ENCODE results near the gene STAT5B.

The STAT5B gene

DNA sequence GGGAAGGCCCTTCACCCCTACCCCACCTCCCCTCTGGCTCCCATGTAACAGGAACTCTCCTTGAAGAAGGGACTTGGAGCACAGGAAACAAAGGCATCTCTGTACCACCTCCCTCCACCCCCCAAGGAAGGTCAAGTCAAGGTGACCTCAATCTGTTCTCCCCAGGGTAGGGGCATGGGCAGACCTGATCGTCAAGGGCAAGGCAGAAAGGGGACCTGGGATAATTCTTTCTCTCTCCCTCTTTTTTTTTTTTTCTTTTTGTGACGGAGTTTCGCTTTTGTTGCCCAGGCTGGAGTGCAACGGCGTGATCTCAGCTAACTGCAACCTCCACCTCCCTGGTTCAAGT is 7.8 kb upstream of the STAT5B start:
- DNase-seq, result no peak

DNA sequence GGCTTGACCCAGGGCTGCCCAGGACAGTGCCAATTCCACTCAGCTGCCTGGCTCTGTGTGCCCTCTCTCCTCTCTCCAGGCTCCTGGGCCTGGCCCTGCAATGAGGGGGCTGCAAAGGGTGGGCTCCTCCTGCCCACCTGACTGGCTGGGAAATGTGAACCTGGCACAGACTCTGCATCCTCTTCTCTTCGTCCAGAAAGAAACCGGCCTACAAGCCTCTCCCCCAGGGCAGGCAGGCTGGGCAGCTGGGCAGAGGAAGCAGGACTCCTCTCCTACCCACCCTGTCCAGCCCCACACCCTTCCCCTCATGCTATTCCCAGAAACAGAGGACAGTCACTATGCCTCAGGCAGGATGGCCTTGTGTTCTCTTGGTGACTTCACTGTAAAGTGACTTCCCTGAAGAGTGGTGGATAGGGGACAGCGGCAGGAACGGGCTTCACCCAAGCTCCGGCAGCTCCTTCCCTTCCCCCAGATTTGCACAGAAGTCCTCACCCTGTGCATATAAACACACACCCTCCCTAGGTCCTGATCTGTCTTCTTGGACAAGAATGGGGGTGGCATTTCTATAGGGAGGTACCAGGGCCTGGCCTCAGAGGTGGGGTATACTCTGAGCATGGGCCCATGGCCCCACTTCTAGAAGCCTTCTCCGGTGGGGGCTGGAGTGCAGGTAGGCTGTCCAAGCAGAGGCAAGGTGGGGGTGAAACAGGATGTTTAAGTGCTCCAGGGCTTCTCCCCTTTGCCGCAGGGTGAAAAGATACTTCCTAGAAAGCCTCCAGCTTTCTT is 7.2 kb upstream of the STAT5B start:
- no peak for DNase-seq

DNA sequence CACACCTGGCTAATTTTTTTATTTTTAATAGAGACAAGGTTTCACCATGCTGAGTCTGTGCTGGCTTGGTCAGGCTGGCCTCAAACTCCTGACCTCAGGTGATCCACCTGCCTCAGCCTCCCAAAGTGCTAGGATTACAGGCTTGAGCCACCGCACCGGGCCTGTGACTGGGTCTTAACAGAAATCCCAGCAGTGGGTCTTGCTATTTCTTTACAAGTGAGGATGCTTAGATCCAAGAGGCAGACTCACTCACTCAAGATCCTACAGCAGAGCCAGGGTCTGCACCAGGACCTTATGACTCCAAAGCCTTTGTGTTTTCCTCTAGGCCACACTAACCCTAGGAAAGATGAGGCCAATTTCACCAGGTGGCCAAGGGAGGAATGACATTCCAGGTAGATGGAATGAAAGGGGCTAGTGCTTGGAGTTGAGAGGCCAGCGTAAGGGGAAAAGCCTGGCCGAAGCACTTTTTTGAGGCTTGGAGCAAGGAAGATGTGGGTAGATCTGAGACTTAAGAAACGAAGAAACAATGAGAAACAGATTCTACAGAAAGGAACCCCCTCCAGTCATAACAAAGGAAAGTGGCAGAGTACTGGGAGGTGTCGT is 6.4 kb upstream of the STAT5B start:
- DNase-seq, result no peak

DNA sequence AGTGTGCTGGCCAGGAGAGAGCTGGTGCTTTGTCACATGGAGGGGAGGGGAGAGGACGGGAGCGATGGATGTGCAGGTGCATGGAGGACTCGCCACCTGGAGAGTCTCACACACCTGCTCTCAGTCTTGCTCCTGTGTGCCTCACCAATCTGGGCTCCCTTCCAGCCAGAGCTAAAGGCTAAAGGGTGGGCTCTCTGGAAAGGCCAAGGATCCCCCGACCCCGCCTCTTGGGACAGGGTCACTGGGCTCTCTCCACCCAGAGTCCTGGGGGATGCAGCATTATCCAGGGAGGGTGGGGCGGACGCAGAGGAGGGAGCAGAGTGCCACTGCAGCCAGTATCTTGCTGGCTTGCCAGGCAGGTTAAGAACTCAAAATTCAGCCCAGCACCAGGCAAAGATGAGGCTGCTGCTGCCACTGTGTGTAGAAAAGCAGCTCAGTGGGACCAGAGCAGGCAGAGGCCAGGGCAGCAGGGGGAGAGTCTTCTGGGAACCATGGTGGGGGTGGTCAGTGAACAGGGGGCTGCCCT is 5.4 kb upstream of the STAT5B start:
- DNase-seq, result no peak

DNA sequence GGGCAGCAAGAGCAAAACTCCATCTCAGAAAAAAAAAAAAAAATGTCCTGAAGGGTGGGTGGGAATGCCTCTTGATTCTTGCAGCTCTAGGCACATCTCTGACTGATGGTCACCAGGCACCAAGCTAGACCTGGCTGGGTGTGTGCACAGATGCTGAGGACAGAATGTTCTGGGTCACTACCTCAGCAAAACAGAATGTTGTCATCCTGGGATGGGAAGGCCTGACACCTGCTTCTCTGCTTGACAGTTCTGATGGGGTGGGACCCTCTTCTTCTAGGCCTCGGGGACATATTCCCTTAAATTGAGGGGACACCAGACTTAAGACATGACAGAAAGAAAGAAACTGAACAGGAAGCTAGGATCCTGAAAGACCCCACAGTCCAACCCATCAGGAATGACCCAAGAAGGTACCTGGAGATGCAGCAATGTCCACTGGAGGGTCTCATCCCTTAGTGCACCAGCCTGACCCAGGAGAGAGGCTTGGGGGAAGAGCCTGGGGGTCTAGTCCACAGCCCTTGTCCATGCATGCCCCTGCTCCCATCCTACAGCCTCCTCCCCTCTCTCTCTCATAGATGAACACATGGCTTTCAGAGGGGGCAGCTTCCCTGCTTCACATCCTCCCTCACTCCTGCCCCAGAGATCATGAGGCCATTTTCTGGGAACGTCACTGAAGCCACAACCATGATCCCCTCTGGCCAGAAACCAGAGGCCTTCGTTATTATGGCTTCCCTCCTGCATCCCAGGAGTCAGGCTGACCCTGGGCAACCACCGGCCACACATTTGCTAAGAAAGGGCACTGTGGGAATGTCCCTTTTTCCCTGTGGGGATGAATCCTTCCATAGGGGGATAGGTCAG is 3.8 kb upstream of the STAT5B start:
- no peak for DNase-seq

DNA sequence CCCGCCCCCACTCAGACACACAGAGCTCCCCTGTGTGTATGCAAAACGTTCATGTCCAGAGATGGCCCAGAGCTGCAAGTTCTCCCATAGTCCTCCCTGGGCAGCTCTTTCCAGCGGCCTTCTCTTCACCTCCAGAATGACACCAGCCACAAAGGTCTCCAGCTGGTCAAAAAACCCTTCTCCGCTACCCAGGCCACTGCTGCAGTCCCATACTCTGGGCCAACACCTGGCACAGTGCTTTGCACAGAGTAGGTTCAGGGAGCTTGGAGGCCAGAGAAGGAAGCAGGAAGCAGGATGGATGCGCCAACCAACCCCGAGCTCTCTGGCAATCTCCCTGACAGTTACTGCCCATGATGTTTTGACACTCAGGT is 1.1 kb upstream of the STAT5B start:
- DNase-seq, result peak; percentile 12 to 41

DNA sequence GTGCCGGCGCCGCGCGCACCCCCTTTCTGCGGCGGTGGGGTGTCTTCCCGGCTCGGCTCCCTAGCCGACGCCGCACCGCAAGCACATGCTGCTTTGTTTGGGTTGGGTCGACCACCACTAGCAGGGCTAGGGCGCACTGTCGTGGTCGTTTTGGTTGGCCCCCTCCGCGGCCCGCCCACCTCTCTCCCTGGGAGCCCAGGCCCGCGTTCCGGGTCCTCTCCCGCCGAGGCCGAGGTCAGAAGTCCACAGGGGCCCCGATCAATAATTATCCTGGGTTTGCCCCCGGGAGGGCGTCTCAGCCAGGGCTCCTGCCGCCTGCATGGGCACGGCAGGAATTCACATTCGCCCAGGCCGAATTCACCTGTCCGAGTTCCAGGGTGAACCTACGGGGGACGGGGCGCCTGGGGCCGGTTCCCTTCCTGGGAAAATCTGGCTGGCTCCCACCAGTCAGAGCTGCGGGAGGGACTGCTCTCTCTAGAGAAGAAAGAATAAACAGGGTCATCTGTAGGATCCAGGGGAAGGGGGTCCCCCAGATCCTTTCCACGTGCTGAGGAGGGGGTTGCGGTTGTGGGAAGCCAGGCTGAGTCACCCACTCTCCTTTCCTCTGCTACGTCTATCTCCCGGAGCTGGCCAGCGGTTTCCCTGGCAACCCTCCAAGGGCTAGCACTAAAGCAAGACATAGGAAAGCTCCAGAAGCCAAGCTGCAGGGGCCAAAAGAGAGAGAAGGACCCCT is 584 bp upstream of the STAT5B start:
- DNase-seq, result peak; percentile 34 to 41

DNA sequence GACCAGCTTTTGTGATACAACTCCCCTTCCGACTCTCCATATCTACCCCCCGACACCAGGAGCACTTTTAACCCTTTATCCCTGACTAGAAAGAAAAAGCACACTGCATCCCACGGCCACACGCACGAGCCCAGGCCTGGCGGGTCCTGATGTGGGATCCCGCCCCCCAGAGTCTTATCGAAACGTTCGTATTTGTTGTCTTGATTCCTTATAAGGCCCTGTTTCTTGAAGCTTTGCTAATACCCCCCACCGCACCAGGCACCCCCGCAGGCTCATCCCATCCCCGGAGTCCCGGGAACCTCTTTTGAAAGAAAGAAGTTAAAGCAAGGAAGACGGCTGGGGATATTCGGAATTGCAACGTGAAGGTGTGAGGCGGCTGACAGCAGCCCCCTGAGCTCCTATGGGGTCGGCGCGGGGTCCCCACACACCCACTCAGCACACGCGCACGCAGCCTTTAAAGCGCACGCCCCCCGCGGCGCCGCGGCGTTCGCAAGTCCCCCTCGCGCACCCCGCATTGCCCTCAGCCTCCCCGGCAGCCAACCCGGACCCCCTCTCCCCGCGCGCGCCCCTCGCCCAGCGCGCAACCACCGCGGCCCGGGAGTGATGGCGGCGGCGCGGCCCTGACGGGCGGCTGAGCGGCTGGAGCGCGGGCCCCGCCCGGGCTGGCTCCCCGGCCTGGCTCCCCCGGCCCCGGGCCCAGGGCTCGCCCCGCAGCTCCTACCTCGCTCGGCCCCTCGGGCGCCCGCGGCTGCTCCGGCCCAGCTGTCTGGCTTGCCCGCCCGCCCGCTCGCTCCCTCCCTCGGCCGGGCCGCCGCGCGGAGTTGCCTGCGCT is 448 bp downstream of the STAT5B start:
- DNase-seq, result peak; percentile 30 to 53

DNA sequence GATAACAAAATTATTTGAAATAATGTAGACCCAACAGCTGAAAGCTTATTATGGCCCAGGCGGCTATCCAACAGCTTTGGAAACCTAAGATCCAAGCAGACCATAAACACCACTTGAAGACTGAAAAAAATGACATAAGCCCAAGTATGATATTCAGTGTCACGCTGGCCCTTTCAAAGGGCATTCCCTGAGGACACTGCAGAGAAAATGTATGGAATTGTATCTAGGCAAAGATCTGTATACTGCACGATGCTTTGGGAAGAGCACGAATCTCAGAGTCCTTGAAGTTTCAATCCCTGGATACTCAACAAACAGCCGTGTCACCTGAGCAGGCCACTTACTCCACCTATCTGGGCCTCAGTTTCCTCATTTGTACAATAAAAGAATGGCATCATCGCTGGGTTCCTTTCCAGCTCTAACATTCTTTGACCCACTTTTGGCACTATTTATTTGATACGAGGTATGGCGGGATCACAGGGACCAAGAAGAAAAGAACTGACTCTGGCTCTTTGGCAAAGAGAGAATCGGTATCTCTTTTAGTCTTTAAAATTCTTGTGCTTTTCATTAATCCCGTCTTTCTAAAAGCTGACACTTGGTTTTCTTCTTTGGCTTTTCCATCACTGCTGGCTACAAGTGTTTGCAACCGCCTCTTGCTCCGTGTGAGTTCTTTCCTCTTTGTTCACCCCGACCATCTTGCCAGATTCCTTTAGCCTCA is 1.2 kb downstream of the STAT5B start:
- DNase-seq, result no peak

DNA sequence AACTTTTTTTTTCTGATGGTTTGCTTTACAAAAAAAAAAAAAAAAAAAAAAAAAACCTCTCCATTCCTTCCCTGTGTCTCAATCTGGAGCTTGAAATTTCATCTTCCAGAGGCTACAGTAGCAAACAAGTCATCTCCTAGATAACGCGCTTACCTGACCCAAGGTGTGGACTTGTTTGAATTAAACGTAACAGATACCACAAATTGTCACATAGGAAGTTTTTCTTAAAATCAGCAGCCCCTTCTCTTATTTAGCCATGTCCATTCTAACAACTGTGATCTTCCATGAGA is 2.0 kb downstream of the STAT5B start:
- DNase-seq, result no peak

DNA sequence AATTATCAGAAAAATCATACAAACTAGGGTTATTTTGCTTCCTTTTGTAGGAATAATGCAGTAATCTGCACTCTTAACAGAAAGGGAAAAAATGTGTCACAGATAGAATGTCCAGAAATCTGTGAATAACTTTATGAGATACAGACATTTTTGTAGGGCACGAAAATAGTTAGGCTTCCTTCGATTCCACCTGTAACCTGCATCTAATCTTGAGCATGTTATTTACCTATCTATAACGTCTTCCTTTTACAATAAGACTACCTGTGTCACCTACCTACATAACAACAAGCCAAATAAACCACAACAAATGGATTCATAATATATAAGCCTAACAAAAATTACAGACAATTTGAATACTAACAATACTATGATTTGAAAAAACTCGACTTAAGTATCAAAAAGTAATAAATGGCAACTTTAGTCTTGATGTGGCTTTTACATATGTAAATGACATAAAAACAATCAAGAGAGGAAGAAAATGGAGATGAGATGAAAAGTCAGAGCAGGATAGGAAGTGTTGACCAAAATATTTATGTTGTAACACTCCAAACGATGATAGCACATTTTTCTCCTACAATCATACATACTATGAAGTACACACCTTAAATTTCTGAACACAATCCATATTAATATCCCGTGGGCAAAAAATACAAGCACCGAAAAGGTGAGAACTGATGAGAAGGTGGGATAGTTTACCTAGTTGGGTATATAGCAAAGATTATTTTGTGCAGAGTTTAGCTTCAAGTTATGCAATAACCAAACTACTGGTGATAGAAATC is 2.5 kb downstream of the STAT5B start:
- no peak for DNase-seq

DNA sequence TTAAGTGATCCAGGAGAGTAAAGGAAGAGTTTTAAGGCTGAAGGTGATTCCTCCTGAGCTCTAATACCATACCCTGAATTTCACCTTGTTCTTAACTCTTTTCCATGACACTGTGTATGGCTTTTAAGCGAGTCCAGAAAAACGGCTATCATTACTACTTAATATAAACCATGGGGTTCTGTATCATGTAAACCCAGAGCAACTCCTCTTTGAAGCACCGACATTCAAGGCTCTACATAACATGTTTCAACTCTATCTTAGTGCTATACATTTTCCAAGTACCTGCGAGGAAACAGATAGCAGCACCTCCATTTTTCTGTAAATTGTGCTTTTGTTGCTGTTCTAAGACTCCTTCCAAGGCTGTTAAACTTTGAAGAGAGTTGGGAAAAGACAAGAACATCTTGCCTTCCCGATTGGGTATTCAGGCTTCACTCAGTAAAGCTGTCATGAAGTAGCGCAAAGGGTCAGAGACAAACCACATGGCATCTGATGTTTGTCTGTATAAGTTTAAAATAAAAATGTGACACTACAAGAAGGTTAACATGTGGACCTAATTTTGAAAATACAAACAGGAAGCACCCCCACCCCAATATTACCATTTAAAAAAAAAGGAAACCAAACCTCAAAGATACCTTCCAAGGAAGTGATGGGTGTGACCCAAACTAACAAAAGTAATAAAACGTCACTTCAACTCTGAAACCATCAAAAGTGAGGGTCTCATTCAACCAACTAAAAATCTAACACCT is 3.9 kb downstream of the STAT5B start:
- DNase-seq, result no peak

DNA sequence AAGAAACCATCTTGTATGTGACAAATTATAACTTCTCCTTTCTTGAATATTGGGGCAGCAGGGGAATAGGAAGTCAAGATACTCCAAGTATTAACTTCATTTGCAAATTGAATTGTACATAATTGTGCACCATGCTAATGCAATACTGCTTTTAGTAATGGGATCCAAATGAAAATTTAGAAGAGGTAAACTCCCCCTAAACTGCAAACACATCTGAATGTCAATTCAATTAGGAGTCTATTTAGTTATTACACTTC is 4.5 kb downstream of the STAT5B start:
- DNase-seq, result peak; percentile 11 to 22

DNA sequence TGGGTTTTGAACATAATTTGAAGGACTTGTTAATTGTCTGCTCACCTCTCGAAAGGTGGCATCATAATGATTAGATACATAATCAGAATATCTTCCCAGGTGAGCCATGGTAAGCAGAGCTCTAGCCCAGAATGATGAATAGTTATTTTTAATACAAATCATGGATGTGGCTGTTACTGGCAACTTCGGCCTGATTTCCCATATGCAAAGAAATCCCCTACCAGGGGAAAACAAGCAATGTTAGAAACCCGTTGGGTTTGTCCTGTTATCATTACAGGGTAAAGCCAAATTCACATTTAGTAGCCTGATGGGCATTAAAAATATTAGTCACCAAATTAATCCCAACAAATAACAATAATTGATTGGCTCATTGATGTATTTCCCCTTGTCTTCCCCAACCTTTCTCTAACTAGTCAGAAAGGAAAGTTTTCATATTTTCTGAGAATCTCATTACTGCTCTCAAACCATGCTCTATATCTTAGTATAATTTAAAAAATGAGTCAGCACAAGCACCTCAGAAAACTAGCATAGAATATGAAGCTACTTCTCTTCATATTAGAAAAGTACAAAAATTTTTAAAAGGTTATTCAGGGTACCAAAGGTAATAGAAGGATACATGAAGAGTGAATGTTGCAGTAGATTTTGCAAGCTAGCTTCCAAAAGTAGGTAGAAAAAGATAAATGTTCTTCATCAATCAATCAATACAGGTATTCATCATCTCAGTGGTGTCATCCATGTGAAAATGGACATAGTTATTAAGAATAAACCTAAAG is 5.0 kb downstream of the STAT5B start:
- no peak for DNase-seq

DNA sequence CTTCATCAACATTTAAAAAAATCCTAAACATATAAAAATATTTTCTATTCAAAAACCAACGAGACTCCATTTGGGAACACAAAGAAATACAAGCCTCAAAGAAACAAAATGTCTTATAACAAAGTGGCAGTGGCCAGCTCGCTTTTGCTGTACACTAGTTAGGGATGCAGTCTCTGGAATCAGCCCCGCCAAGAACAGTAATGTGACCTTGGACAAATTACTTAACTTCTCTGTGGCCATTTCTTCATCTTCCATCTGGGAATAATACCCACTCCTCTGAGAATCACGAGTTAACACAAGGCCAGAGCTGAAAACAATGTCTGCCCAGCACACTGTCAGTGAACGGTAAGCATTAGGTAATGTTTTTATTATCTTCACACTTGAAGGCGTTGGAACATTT is 5.6 kb downstream of the STAT5B start:
- no peak for DNase-seq

DNA sequence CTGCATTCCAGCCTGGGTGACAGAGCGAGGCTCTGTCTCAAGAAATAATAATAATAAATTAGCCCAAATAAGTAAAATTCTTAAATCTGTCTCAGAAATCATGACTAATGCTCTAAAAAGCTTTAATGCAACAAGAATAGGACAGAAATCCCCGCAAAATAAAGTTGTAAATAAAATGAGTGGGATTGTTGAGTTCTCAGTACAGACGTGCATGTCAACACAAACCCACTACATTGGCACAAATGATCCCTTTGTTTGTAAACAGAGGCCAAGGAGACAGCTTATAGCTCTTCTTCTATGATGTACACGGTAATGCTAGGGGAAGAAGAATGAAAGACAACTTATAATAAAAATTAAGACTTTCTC is 6.0 kb downstream of the STAT5B start:
- no peak for DNase-seq

DNA sequence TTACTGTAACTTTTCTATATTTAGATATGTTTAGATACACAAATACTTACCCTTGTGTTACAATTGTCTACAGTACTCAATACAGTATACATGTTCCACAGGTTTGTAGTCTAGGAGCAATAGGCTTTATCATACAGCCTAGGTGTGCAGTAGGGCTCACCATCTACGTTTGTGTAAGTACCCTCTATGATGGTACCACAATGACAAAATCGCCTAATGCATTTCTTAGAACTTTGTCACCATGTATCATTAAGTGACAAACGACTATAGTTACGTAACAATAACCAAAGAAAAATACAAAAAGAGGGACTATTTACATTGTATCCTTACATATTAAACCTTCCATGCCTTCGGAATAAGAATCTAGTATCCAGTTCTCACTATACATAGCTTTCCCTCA is 8.0 kb downstream of the STAT5B start:
- DNase-seq, result no peak

DNA sequence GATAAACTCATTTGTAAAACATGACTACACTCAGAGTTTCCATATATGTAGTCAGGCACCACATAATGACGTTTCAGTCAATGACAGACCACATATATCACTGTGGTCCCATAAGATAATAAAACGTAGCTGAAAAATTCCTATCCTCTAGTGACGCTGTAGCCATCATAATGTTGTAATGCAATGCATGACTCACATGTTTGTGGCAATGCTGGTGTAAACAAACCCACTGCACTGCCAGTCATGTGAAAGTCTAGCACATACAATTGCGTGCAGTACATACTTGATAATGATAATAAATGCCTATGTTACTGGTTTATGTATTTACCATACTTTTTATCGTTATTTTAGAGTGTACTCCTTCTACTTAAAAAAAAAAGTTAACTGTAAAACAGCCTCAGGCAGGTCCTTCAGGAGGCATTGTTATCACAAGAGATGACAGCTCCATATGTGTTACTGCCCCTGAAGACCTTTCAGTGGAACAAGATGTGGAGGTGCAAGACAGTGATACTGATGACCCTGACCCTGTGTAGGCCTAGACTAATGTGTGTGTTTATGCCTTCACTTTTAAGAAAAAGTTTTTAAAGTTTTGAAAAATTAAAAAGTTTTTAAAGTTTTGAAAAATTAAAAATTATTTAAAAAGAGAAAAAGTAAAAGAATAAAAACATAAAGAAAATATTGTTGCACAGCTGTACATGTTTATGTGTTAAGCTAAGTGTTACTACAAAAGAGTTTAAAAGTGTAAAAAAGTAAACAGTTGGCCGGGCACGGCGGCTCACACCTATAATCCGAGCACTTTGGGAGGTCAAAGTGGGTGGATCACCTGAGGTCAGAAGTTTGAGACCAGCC is 9.0 kb downstream of the STAT5B start:
- DNase-seq, result no peak

DNA sequence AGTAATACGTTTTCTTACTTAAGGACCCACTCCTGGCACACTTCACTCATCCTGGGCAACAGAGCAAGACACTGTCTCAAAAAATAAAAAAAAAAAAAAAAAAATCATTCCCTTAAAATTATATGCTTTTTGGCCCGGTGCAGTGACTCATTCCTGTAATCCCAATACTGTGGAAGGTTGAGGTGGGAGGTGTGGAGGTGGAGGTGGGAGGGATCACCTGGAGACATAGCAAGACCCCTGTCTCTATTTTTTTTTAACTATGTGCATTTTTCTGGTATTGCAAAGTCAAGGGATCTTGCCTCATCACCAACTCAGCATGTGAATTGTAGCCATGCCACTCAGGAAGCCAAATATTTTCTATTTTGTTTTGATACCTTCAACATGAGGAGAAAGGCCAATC is 9.7 kb downstream of the STAT5B start:
- DNase-seq, result no peak
